ENCODE results near the gene MB21D2. TPM values are rescaled to one million over a fixed set of nuclear protein-coding genes. Genes with fewer than 3 reads are reported as not detected.

MB21D2 gene
- total RNA-seq, 1 donor from 2014 or later, result 8.9 TPM

- H3K4me1 Mint-ChIP-seq (ENCODE audit: low read depth), result peaks cover 43% of the 10 kb centered on the region
- H3K36me3 Mint-ChIP-seq (ENCODE audit: low read depth), result no peaks in the 10 kb centered on the region
- no peak overlapping the region for H3K4me3 Mint-ChIP-seq (ENCODE audit: unreplicated experiment)
- DNase-seq (ENCODE audit: low spot score), result no peak
- no peak overlapping the region for H3K27ac Mint-ChIP-seq (ENCODE audit: unreplicated experiment)
- no peaks in the 10 kb centered on the region for H3K9me3 Mint-ChIP-seq (ENCODE audit: low read depth)
- TF ChIP-seq CTCF (IDR thresholded peaks at IDR 0.05), result no peak
- no peaks in the 10 kb centered on the region for H3K27me3 Mint-ChIP-seq (ENCODE audit: low read depth)
Observed at GRCh38 chr3:192817053-192817452, 100.6 kb downstream of the MB21D2 start.

- H3K4me1 Mint-ChIP-seq (ENCODE audit: low read depth), result peaks cover 43% of the 10 kb centered on the region
- peak; percentile 95 for TF ChIP-seq CTCF (IDR thresholded peaks at IDR 0.05)
- no peak overlapping the region for H3K4me3 Mint-ChIP-seq (ENCODE audit: unreplicated experiment)
- no peaks in the 10 kb centered on the region for H3K9me3 Mint-ChIP-seq (ENCODE audit: low read depth)
- no peaks in the 10 kb centered on the region for H3K27me3 Mint-ChIP-seq (ENCODE audit: low read depth)
- no peaks in the 10 kb centered on the region for H3K36me3 Mint-ChIP-seq (ENCODE audit: low read depth)
- H3K27ac Mint-ChIP-seq (ENCODE audit: unreplicated experiment), result no peak overlapping the region
- no peak for DNase-seq (ENCODE audit: low spot score)
Observed at GRCh38 chr3:192816351-192816750, 101.3 kb downstream of the MB21D2 start.

DNA sequence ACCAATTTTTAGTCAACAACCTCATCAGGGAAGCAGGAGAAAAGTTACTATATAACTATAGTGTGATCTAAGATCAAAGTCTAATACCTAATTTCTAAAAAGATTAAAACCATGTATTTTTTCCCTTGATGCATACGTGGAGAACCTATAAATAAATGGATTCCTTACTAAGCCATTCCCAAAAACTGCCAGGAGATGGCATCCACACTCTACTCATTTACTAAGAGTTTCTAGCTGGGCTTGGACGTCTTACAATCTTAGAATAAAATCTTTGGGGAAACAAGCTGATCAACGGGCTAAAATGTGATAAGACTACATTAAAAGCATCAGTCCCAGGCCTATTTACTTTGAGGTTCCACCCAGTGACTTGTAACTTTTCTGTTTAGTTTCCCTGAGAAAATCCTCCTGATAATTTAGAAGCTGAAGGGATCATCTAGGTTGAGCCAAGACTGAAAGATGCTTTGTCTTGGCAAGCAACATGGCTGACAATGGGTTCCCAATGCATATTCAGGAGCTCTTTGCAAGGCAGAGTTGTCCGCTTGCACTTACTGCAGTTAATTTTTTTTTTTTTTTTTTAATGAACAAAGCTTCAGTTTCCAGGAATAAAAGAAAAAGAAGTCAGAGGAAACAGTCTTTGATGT is 104.8 kb downstream of the MB21D2 start:
- H3K4me1 Mint-ChIP-seq (ENCODE audit: low read depth), result peaks cover 28% of the 10 kb centered on the region
- no peaks in the 10 kb centered on the region for H3K9me3 Mint-ChIP-seq (ENCODE audit: low read depth)
- no peak overlapping the region for H3K4me3 Mint-ChIP-seq (ENCODE audit: unreplicated experiment)
- no peak overlapping the region for H3K27ac Mint-ChIP-seq (ENCODE audit: unreplicated experiment)
- no peaks in the 10 kb centered on the region for H3K36me3 Mint-ChIP-seq (ENCODE audit: low read depth)
- TF ChIP-seq CTCF (IDR thresholded peaks at IDR 0.05), result peak; percentile 89
- no peaks in the 10 kb centered on the region for H3K27me3 Mint-ChIP-seq (ENCODE audit: low read depth)
- DNase-seq (ENCODE audit: low spot score), result no peak

DNA sequence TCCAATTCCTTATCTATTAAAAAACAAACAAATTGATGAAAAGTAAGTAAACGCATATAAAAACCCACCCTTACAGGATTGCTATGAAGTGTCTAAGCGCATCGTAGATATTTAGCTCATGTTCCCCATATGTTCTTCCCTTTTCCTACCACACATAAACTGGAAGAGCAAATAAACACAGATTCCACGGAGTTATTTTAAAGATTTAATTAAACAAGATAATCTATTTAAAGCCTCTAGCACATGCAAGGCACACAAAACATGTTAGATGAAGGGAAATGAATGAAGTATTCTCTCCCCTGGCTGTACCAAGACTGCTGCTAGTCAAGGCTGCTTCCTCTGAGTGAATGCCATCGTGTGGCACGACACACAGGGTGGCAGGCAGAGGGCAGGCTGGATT is 111.9 kb downstream of the MB21D2 start:
- Mint-ChIP-seq H3K27ac (ENCODE audit: unreplicated experiment) (no peak overlapping the region), H3K4me3 (ENCODE audit: unreplicated experiment) (no peak overlapping the region), H3K27me3 (ENCODE audit: low read depth) (no peaks in the 10 kb centered on the region), H3K36me3 (ENCODE audit: low read depth) (no peaks in the 10 kb centered on the region), H3K4me1 (ENCODE audit: low read depth) (peaks cover 7% of the 10 kb centered on the region), H3K9me3 (ENCODE audit: low read depth) (no peaks in the 10 kb centered on the region)
- DNase-seq (ENCODE audit: low spot score), result no peak
- TF ChIP-seq CTCF (IDR thresholded peaks at IDR 0.05), result no peak

DNA sequence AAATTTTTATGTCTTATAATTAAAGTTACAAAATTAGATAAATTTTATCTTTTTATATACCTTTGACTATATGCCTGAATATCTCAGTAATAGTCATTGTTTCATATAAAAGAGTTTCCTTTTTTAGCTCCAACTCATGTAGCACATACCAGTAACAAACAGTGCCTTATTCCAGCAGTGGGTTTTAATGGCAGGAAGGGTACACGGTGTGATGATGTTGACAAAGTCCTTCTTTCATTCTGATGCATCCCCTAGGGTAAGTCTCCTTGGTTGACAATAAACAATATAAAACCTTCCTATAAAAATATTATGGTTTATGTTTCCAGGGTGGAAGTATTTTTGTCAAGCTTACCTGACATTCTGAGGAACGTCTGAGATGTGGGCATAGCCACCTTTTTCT is 113.2 kb downstream of the MB21D2 start:
- H3K27me3 Mint-ChIP-seq (ENCODE audit: low read depth), result no peaks in the 10 kb centered on the region
- H3K9me3 Mint-ChIP-seq (ENCODE audit: low read depth), result no peaks in the 10 kb centered on the region
- no peak overlapping the region for H3K27ac Mint-ChIP-seq (ENCODE audit: unreplicated experiment)
- DNase-seq (ENCODE audit: low spot score), result no peak
- TF ChIP-seq CTCF (IDR thresholded peaks at IDR 0.05), result no peak
- peaks cover 1% of the 10 kb centered on the region for H3K4me1 Mint-ChIP-seq (ENCODE audit: low read depth)
- no peak overlapping the region for H3K4me3 Mint-ChIP-seq (ENCODE audit: unreplicated experiment)
- H3K36me3 Mint-ChIP-seq (ENCODE audit: low read depth), result no peaks in the 10 kb centered on the region

Measured in chondrocyte (in vitro differentiated cells).